HG03469 (cell line): Measurements from ENCODE around the gene AUTS2.
A peak's percentile ranks its signal among the peaks of the same experiment; 100 is the strongest.

ENCODE experiments used
- ATAC-seq: cut with Tn5 transposase; IDR thresholded peaks from one replicate; pipeline ENCODE4 v1.9.1; 2021; ENCODE audit warnings: mild to moderate bottlenecking, moderate library complexity, moderate number of reproducible peaks; ENCODE audit not compliant: unreplicated experiment

Gene AUTS2

DNA sequence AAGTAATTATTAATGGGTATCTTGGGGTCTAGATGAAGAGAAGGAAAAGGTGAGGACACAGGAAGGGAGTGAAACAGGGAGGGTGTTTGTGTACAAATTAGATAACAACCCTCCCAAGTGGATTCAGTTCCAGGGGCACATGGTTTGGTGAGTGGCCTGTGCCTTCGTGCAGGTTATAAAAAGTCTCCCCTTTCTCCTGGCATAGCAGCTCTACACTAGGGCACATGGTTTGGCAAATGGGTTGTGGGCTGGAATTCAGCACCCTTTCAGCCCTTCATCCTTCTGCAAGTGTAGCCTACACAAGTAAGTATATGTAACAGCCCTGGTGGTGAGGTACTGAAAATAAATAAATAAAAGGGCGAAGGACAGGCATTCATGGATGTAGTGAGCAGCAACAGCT is 359.4 kb downstream of the AUTS2 start:
- no peak for ATAC-seq

DNA sequence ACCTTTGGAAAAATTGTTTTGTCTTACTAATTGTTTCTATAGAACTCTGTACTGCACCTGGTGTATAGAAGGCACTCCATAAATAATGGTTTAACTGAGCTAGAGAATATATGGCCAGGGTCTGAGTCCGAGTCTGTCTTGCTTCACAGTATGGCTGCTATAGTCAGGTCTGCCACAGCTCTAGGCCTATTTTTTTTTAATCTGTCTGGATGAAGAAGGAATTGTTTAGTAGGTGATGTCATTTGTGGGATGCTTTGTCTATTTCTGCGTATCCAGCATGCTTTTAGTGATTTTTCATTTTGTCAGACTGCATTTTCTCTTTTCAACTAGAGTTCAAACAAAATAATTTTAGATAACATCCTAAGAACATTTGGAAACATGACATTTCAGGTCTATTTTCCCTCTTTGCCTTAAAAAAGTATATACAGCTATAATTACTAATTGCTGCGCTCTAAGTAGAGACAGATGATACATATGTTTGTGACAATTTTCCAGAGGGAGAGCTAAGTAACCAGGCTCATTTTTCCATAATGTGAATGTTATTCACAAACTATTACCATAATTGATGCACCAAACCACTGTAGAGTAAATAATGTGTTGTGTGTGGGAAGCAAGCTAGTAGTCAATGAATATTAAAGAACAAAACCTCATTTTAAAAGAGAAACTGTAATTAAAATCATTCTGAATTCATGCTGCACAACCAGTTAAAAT is 361.7 kb downstream of the AUTS2 start:
- no peak for ATAC-seq

DNA sequence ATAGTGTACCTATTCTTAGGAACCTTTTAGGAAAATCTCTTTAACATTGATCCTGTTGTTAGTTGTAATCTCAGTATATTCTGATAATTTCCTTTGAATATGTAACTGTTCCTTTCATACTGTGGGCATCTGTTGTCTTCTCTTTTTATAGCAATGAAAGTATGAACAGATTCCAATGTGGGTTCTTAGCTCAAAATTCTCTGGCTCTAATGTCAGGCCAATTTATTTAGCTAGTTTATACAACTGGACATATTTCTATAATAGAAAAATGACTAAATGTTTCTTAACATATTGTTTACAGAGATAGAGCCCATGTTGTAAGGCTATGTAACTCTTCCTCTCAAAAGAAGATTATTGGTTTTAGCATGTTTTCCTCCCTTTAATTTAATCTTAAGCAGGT is 363.2 kb downstream of the AUTS2 start:
- ATAC-seq: no peak

DNA sequence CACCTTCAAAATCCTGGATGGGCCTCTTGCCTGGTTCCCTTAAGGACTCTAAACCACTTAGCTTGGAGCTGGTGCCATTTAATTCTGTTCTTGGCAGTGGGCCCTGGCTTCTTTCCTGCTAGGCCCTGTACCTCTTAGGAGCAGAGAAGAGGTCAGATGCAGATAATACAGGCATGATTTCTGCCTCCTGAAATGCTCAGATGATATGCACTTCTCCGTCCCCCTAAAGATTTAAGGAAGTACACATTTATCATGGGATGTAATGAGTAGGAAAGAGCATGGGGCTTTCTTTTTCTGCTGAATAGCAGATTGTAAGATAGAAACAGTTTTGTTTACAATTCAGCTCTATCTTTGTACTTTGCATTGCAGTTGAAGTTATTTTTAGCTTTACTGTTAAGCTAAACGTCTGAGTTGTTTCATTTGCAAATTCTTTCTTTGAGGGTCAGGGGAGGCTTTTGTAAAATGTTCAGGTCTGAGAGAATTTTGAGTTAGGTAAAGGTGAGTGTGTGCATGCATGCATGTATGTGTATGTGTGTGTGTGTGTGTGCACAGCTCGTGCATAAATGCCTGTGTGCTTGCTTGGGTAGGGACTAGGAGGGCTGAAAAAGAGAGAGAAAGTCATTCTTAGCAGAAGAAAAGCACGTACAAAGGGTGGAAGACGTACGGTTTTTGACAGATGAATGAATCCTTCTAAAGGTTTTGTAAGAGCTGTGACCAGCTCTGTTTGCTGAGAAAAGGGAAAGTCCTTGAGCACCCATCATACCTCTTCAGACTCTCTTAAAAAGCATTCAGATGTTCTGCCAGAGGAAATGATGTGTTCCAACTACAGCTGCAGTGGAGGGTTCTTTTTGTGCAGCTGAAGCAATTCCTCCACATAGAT is 364.2 kb downstream of the AUTS2 start:
- no peak for ATAC-seq

GRCh38 chr7:69963393-69963792 is 365.1 kb downstream of the AUTS2 start:
- no peak for ATAC-seq

DNA sequence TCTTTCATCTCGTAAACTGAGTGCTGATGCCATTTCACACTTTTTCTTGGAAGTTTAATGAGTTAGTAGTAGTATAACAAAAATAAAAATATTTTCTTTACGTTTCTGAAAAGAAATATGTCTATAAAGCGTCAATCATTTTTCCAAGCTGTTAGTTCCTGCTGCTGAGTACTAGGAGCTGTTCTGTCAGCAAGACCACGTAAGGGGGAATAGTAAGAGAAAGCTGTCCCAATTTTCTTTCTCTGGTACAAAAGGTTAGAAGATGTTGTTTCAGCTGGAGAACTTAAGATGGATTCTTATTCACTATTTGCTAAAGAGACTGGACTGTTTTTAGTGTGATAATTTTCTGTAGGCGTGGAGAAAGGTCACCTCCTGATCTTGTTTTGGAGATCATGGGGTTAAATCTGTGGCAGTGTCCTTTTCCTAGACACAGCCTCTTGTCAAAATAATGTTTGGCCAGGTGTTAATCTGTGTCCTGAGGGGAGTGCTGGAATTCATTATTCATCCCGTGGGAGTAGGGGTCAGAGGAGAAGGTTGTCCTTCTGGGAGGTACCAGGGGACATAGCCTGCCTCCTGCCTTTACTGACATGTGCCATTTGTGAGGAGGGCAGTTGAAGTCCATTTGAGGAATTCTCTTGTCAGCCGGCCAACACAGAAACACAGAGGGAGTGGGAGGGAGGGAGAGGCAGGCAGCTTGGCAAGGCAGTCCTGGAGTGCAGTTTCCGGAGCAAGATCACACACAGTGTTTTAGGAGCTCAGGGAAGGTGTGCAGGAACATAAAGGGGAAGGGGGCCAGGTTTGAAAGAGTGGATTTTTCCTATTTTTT is 368.7 kb downstream of the AUTS2 start:
- no peak for ATAC-seq

DNA sequence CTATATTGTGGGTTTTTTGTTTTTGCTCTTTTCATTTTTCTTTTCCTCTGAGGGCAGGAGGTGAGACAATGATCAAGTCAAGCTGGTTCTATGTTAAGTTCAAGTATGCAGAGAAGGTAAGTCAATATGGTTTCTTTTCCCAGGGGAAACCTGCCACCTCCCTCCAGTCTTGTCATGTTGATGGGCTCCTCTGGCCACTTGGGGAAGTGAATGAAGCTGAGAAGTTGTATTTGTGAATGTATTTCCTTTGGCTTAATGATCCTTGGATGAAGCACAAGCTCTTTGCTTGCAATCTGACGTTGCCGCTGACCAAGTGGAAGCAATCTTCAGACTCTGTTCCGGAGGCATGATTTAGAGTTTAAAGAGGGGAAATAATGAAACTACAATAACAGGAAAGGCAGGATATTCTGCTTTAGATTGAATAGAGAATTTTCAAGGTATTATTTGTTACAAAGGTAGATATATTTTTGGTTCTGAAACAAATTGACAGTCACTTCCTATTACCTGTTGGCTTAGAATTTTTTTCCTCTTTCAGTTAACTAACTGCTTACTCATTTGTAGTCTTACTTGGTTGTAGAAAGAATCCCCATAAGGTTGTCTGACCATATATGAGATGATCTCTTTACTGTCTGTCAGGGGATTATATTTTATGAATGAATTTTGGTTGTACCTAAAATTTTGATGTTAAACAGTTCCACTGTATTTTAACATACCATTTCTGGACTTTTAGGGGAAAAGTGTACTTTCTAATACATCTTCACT is 369.6 kb downstream of the AUTS2 start:
- ATAC-seq: peak; percentile 56

DNA sequence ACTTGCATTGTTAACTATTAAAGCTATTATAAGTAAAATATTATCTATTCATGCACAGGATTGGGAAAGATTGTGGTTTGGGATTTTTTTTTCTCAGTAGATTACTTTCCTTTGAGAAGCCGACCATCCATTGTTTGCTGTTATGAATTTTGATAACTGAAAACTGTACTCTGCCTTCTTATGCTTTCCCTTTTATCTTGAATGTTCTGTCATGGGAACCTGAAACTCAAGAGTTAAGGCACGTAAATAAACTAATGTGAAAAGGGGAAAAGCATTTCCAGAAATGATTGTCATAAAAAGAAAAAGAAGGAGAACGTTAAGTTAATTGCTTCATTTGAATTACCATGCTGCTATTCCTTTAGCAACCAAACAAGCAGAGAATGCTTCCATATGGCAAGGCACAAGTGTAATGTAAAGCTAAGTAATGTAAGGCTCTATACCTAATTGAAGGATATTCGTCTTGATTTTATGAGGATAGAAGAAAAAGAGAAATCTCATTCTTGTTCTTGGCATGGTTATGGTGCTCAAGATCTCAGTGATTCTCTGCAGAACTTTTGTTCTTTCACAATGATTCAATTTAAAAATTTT is 370.8 kb downstream of the AUTS2 start:
- no peak for ATAC-seq

DNA sequence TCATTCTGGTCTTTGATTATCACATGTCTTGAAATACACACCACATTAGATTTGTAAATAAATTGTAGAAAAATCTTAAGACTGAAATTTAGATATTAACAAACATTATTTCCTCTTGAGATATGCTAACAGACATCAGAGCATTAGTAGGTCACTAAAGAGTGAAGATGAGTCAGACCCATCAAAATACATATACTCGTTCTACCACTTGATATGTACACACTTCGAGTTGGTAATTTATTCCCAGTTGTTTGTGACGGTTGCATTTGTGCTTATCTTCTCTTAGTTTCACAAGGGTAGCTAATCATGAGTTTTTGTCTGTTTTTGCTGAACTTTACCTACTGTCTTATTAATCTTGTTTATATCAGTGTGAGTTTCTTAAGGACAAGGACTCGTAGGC is 383.4 kb downstream of the AUTS2 start:
- ATAC-seq: no peak

DNA sequence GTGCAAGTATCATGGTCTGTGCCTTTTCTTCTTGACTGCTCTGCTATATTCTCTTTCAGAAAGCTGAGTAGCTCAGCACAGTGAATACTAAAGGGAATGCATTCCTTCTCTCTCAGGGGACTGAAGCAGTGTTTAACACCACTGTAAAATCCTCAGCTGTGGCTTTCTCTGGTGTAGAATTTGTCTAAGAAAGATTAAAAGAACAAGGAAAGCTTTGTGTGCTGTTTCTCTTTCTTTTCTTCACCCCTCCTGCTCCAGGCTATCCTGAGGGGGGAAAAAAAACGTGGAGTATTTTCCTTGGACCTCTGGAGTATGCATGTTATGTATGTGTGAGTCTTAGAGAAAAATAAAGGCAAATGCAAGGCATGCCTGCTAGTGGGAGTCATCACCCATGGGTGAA is 383.9 kb downstream of the AUTS2 start:
- no peak for ATAC-seq

DNA sequence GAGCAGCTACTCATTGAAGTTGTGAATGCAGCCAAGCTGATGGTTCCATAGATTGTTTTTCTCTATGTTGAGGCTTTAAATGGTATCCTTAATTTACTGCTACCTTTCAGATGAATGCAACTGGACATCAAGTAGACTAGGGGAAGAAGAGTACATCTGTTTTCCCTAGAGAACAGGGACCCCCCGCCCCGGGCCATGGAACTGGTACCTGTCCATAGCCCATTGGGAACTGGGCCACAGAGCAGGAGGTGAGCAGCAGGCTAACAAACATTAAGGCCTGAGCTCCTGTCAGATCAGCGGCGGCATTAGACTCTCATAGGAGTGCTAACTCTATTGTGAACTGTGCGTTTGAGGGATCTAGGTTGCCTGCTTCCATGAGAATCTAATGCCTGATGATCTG is 391.3 kb downstream of the AUTS2 start:
- no peak for ATAC-seq

DNA sequence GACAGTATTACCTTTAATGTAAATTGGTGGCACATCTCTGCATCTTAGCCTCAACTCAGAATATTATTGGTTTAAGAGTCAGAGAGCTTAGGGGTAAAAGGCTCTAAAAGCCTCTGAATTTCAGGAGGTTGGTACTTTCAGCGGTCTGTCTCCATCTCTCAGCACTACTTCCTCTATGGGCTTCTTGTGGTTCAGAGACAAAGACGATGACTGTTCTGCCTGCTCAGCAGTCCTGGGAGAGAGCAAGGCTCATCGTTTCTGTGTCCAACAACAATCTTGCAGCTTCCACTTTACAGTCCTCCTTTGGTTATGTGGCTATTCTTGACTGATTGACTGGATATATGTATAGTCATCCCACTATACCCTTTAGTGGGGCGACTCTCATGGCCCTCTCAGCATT is 394.7 kb downstream of the AUTS2 start:
- no peak for ATAC-seq

- ATAC-seq: no peak
These were observed 395.9 kb downstream of the AUTS2 start for GRCh38 chr7:69994218-69994617.

GRCh38 chr7:69994886-69995542 is 396.7 kb downstream of the AUTS2 start:
- no peak for ATAC-seq

- ATAC-seq: no peak
These were observed 397.8 kb downstream of the AUTS2 start for GRCh38 chr7:69996121-69996520.

DNA sequence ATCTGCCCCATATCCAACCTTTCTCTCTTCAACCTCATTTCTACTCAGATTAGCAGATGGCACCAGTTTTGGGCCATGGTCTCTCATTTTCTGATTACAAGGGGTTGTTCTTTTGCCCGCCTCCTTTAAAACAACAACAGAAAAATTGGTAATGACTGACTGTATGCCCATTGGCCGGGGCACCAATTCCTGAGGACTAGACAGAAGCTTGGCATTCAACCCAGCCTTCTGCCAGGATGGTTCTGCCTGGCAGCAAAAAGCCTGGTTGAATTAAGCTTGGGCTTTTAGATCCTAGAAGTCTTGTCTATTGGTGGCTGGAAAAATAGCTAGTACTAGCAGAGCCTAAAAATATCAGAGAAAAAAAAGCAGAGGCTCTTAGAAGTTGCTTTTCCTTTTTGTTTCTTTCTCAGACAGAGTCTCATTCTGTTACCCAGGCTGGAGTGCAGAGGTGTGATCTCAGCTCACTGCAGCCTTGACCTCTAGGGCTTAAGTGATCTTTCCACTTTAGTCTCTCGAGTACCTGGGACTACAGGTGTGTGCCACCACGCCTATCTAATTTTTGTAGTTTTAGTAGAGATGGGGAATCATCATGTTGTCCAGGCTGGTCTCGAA is 402.6 kb downstream of the AUTS2 start:
- ATAC-seq: no peak

GRCh38 chr7:70005480-70005879 is 407.2 kb downstream of the AUTS2 start:
- ATAC-seq: no peak

DNA sequence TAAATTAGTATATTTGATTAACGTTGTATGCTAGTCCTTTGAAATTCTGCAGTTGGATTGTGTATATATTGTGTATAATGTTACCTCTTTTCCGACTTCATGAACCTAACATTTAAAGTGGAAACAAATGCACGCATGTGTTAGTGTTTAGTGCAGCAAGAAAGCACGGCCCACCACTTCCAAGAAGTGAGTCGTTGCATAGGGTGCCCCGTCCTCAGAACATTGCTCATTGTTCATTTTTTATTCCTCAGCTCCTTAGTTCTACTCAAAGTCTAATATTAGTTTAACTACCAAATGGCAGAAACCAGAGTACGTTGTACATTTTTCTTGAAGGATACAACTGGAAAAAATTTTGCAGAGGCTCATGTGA is 407.6 kb downstream of the AUTS2 start:
- no peak for ATAC-seq

DNA sequence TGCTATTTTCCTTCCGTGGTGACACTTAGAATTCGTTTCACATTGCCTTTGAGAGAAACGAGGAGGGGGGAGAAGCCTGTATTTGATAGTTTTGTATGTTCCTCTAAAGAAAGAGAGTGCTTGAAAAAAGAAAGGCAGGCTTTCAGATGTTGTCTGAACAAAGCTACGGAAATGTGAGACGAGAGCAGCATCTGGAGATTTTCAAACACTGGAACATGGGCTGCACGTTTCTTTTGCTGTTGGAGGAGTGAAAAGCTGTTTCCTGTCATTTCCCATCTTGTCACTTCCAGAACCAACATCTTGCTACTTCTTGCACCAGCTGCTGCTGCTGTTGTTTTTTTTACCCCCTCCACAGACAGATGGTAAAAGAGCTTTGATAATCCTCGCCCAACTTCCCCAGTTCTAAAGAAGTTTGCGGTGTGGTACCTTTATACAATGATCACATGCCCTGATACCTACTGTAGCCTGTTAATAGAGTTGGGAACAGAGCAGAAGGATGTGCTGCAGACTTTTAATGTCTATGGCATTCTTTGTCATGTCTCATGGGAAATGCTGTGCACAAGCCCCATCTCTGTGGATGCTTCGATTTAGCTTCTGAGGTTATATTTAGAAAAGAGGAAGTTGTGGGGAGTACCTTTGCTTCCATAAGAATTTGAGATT is 408.1 kb downstream of the AUTS2 start:
- peak; percentile 43 for ATAC-seq
